Neural cell (in vitro differentiated cells): ENCODE results near the gene GBP5. TPM values are rescaled to one million over a fixed set of nuclear protein-coding genes. Genes with fewer than 3 reads are reported as not detected.
"Not testable (repeated sequence)": the region's sequence is repeated elsewhere in the genome, so short reads cannot be mapped to it uniquely, and the experiment has no call there.

ENCODE experiments used
- H2AFZ ChIP-seq: fragments of 200-600, 300-800 bp; sonication (generic), shearing (Covaris generic); 2 replicates; pipeline ENCODE4 v1.6.0; 2014; ENCODE audit warnings: low read depth, mild to moderate bottlenecking, antibody characterized with exemption, low read length, moderate library complexity
- H3F3A ChIP-seq: fragments of 200-600 bp; shearing (Covaris generic); 2 replicates; pipeline ENCODE4 v1.6.1; 2016; ENCODE audit warnings: mild to moderate bottlenecking, moderate library complexity, mixed read lengths, antibody characterized with exemption, low read length; ENCODE audit not compliant: insufficient read depth, poor library complexity, severe bottlenecking
- H3K27ac ChIP-seq: fragments of 200-600, 300-800 bp; sonication (generic), shearing (Covaris generic); 2 replicates; pipeline ENCODE4 v1.5.1; 2014; ENCODE audit warnings: mild to moderate bottlenecking, low read length, moderate library complexity
- H3K27me3 ChIP-seq: fragments of 300-800, 200-600 bp; sonication (generic), shearing (Covaris generic); 2 replicates; pipeline ENCODE4 v1.6.0; 2014; ENCODE audit warnings: mild to moderate bottlenecking, low read depth, low read length, moderate library complexity; ENCODE audit not compliant: insufficient read depth
- H3K36me3 ChIP-seq: fragments of 300-800, 200-600 bp; sonication (generic), shearing (Covaris generic); 2 replicates; pipeline ENCODE4 v1.5.1; 2014; ENCODE audit warnings: mild to moderate bottlenecking, antibody characterized with exemption, low read length, moderate library complexity; ENCODE audit not compliant: insufficient read depth
- H3K4me2 ChIP-seq: fragments of 300-800, 200-600 bp; sonication (generic), shearing (Covaris generic); 2 replicates; pipeline ENCODE4 v1.6.0; 2014; ENCODE audit warnings: mild to moderate bottlenecking, low read length
- H3K4me3 ChIP-seq: fragments of 300-800, 200-600 bp; sonication (generic), shearing (Covaris generic); 2 replicates; pipeline ENCODE4 v1.5.1; 2014; ENCODE audit warnings: mild to moderate bottlenecking, low read length, moderate library complexity
- H3K79me2 ChIP-seq: fragments of 200-600 bp; shearing (Covaris generic); replicated peaks from 2 replicates; pipeline ENCODE4 v1.6.0; 2014; ENCODE audit warnings: mild to moderate bottlenecking, low read length, moderate library complexity; ENCODE audit not compliant: insufficient read depth
- H3K9ac ChIP-seq: fragments of 300-800, 200-600 bp; sonication (generic), shearing (Covaris generic); 2 replicates; pipeline ENCODE4 v1.6.1; 2016; ENCODE audit warnings: mild to moderate bottlenecking, low read length, mixed read lengths
- H3K9me2 ChIP-seq: fragments of 200-600 bp; shearing (Covaris generic); 2 replicates; pipeline ENCODE4 v1.6.1; 2016; ENCODE audit warnings: mild to moderate bottlenecking, low read length, mixed read lengths; ENCODE audit not compliant: insufficient read depth
- H3K9me3 ChIP-seq: fragments of 200-600, 300-800 bp; sonication (generic), shearing (Covaris generic); 2 replicates; pipeline ENCODE4 v1.6.1; 2016; ENCODE audit warnings: mild to moderate bottlenecking, mixed run types, low read length, moderate library complexity, mixed read lengths
- H4K20me1 ChIP-seq: fragments of 200-600 bp; shearing (Covaris generic); 2 replicates; pipeline ENCODE4 v1.6.1; 2016; ENCODE audit warnings: mild to moderate bottlenecking, mixed run types; ENCODE audit not compliant: insufficient read depth
- CTCF ChIP-seq: fragments of 450-650 bp; IDR thresholded peaks from 2 replicates; pipeline ENCODE4 v1.5.1; 2014; ENCODE audit warnings: antibody characterized with exemption, mild to moderate bottlenecking, moderate library complexity; ENCODE audit not compliant: poor library complexity, severe bottlenecking
- EP300 ChIP-seq: fragments of 450-650 bp; conservative IDR thresholded peaks from 2 replicates; pipeline ENCODE4 v1.6.1; 2014; ENCODE audit warnings: antibody characterized with exemption, mild to moderate bottlenecking, moderate library complexity; ENCODE audit not compliant: poor library complexity, severe bottlenecking
- EZH2 ChIP-seq: fragments of 200-600, 300-800 bp; shearing (Covaris generic), sonication (generic); IDR thresholded peaks from 2 replicates; pipeline ENCODE4 v1.6.1; 2014; ENCODE audit warnings: antibody characterized with exemption, low read length, borderline replicate concordance, mild to moderate bottlenecking; ENCODE audit not compliant: insufficient read depth, poor library complexity, severe bottlenecking
- MXI1 ChIP-seq: fragments of 450-650 bp; conservative IDR thresholded peaks from 2 replicates; pipeline ENCODE4 v1.6.1; 2014; ENCODE audit warnings: antibody characterized with exemption, mild to moderate bottlenecking; ENCODE audit not compliant: poor library complexity, severe bottlenecking
- POLR2AphosphoS5 ChIP-seq: IDR thresholded peaks from 2 replicates; pipeline ENCODE4 v1.6.1; 2012
- RAD21 ChIP-seq: fragments of 450-650 bp; conservative IDR thresholded peaks from 2 replicates; pipeline ENCODE4 v1.6.1; 2014; ENCODE audit warnings: antibody characterized with exemption, mild to moderate bottlenecking, moderate library complexity
- REST ChIP-seq: IDR thresholded peaks from 2 replicates; pipeline ENCODE4 v1.6.1; 2012; ENCODE audit warnings: borderline replicate concordance
- SMC3 ChIP-seq: fragments of 450-650 bp; conservative IDR thresholded peaks from 2 replicates; pipeline ENCODE4 v1.6.1; 2014; ENCODE audit warnings: antibody characterized with exemption, mild to moderate bottlenecking, moderate library complexity; ENCODE audit not compliant: poor library complexity
- TAF1 ChIP-seq: IDR thresholded peaks from 2 replicates; pipeline ENCODE4 v1.6.1; 2012; ENCODE audit warnings: low read depth
- polyA plus RNA-seq: library from polyadenylated mRNA; depleted of rRNA; stranded (reverse); fragments of >200 nt; gene quantifications from 2 replicates; pipeline ENCODE4 v1.2.3, GENCODE V29; 2014

The GBP5 gene
- polyA plus RNA-seq, 1 donor from 2014 or later: not detected

- H3K9me3 ChIP-seq: no peaks in the 10 kb centered on the region
- H3K27ac ChIP-seq: no peak overlapping the region
- no peaks in the 10 kb centered on the region for H3K27me3 ChIP-seq
- H3F3A ChIP-seq: no peaks in the 10 kb centered on the region
- no peak overlapping the region for H2AFZ ChIP-seq
- no peaks in the 10 kb centered on the region for H3K36me3 ChIP-seq
- no peak overlapping the region for H3K9ac ChIP-seq
- TF ChIP-seq REST: no peak
- no peak for TF ChIP-seq EZH2
- TF ChIP-seq EP300: no peak
- TF ChIP-seq CTCF: no peak
- TF ChIP-seq RAD21: no peak
- TF ChIP-seq SMC3: no peak
- TF ChIP-seq TAF1: no peak
- no peak for TF ChIP-seq POLR2AphosphoS5
- no peak for TF ChIP-seq MXI1
- H3K4me3 ChIP-seq: no peak overlapping the region
- H4K20me1 ChIP-seq: no peaks in the 10 kb centered on the region
- H3K4me2 ChIP-seq: no peak overlapping the region
- no peaks in the 10 kb centered on the region for H3K9me2 ChIP-seq
- H3K79me2 ChIP-seq: no peaks in the 10 kb centered on the region
Observed at GRCh38 chr1:89285745-89286380, 13.2 kb upstream of the GBP5 start.

- not testable (repeated sequence) for H3K27me3 ChIP-seq, H3K9me2 ChIP-seq, H4K20me1 ChIP-seq, H2AFZ ChIP-seq, H3K9me3 ChIP-seq, H3K79me2 ChIP-seq, H3K27ac ChIP-seq, H3F3A ChIP-seq, H3K4me2 ChIP-seq, H3K9ac ChIP-seq, H3K4me3 ChIP-seq, H3K36me3 ChIP-seq
Observed at GRCh38 chr1:89284078-89284763, 11.6 kb upstream of the GBP5 start.
